Measurements from ENCODE around the gene VSTM4.

DNA sequence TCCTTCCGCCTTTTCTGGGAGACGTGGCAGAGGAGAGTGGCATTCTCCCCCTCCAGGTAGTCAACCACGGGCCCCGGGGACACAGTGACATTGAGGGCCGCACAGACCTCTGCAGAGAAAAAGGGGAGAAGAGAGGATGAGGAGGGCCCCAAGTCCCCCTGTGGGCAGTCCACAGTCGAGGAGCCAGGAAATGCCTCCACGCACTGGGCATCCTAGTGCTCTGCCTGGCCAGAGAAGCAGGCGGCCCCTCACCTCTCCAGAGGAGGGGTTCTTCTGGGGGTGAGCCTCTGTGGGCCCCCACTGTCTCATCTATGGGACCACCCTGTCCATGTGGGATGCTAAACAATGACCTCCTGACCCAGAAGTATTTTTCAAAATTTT, 7.4 kb downstream of the VSTM4 start:
- TF ChIP-seq, protein P1, sequence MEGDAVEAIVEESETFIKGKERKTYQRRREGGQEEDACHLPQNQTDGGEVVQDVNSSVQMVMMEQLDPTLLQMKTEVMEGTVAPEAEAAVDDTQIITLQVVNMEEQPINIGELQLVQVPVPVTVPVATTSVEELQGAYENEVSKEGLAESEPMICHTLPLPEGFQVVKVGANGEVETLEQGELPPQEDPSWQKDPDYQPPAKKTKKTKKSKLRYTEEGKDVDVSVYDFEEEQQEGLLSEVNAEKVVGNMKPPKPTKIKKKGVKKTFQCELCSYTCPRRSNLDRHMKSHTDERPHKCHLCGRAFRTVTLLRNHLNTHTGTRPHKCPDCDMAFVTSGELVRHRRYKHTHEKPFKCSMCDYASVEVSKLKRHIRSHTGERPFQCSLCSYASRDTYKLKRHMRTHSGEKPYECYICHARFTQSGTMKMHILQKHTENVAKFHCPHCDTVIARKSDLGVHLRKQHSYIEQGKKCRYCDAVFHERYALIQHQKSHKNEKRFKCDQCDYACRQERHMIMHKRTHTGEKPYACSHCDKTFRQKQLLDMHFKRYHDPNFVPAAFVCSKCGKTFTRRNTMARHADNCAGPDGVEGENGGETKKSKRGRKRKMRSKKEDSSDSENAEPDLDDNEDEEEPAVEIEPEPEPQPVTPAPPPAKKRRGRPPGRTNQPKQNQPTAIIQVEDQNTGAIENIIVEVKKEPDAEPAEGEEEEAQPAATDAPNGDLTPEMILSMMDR (IDR thresholded peaks at IDR 0.05) = no peak
- no peak for TF ChIP-seq POLR2A (IDR thresholded peaks at IDR 0.05)
- TF ChIP-seq POLR2AphosphoS5 (IDR thresholded peaks at IDR 0.05) = no peak
